EH (cell line): ENCODE measurements around the gene ZNF212.

Experiments
- DNase-seq: peaks from one replicate; pipeline ENCODE4 v3.0.0-alpha.2; 2015; ENCODE audit warnings: low read depth

ZNF212 gene

DNA sequence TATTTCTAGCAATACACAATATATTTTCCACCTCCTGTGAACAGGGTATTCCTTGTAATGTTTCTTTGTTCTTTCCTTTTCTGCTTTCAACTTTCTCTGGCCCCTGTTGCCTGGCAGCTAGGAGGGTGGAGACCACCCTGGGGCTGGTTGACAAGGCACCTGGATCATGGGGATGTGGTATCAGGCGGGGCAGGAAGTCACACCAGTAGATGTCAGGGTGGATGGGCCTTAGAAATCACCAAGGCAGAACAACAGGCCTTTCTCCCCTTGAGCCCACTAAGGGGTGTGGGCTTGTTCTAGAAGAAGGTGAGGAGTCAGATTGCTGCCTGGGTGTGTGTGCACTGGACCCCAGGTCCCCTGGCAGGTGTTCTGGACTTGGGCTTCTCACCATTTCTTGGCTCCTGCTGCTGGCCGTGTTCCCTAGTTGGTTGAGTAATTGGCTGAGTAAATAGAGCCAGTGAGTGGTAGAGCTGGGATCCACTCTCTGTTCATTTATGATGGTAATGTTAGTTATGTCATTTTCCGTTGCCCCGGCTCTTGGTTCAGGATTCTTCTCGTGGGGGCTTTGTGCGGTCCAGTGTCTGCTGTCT lies 47.5 kb downstream of the ZNF212 start:
- DNase-seq: no peak

DNA sequence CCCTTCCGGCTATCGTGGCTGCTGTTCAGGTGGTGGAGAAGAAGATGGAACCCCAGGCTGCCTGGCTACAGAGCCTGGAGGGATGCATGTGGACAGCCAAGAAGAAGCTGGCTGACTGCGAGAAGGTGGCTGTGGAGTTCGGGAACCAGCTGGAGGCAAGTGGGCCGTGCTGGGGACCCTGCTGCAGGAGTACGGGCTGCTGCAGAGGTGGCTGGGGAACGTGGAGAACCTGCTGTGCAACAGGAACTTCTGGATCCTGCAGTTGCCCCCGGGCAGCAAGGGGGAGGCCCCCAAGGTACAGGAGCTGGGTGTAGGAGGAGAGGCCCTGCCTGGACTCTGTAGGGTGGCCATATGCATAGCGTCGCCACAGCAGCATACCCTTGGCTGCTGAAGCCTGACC lies 48.2 kb downstream of the ZNF212 start:
- DNase-seq: no peak

DNA sequence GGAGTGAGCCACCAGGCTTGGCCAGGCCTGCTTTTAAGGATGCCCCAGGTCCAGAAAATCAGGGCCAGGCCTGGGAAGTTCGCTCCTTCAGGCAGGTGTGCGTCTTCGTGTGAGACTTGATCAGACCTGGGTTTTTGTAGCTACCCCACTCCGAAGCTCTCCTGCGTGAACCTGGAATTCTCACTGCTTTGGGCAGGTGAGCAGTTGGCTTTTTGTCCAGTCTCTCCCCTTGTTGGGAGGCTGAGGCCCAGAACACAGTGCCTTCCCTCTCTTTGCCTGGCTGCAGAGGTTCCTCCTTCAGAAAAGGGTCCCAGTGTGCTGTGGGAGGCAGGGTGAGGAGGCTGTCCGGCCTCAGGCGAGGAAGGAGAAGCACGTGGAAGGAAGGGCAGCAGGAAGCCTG lies 49.8 kb downstream of the ZNF212 start:
- no peak for DNase-seq

DNA sequence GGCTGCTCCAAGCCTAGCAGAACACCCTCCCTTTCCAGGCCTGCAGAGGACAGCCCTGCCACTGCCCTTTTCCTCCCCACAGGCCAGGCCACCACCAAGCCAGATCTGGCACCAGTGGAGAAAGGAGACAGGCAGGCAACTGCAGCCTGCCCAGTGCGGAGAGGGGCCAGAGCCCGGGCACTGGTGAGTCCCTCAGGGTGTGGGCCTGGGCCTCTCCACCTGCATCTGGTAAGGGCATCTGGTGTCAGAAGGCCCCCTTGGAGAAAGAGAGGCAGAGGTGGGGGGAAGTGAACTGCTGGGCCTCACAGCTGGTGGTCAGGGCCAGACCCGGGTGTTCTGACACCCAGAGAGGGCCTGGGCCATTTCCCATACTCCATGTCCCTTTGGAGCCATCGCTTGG lies 50.4 kb downstream of the ZNF212 start:
- DNase-seq: no peak

DNA sequence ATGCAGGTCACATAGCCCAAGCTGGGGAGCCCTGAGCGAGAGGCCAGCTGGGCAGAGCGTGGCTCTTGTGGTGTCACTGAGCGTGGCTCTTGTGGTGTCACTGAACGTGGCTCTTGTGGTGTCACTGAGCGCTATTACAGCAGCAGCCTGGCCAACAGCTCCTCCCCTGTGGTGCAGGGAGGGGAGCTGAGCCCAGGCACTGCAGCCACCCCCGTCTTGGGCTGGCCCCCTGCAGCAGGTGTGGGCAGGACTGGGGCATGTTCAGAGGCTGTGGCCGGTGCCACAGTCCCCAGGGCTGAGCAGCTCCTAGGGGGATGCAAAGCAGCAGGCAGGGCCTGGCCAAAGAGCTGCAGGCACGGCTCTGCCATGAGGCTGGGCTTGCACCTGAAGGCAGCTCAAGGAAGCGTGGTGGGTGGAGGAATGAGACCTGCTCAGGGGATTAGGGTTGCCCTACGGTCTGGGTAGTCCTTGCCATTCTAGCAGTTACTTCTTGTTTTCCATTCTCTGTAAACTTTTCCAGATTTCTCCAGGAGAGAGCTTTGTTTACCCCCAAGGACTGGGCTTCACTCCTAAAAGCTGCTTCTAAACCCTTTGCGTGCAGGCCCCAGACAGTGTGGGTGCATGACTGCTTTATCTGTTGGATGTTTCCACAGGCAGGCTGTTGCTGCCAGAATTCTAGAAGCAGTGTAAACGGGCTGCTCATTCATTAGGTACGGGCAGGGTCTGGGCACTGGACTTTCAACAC lies 51.8 kb downstream of the ZNF212 start:
- DNase-seq: no peak

DNA sequence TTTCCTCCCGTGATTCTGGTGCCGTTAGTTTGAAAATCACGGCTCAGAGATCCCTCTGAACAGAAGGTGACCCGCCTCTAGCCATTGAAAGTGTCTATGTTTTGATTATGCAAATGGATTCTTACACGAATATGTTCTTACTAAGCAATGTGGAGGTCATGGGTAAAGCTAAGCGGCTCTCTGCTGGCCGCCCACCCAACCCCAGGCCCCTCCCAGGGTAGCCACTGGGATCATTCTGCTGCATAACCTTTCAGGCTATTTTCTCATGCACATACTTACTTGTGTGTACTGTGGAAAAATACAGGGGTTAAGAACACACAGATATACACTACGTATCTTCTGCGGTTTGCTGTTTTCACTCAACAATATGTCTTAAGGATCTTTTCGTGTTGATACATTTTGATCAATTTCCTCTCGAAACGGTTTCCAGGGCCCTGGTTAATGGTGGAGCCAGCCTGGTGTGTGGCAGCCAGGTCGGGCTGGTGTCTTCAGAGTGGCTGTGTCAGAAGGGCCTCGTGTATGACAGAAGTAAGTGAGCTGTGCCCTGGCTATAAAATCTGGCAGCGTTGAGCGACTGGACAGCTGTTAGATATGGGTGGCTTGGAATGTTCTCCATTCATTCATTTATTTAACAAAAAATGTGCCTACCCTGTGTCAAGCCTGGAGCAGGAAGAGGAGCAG lies 52.5 kb downstream of the ZNF212 start:
- no peak for DNase-seq

DNA sequence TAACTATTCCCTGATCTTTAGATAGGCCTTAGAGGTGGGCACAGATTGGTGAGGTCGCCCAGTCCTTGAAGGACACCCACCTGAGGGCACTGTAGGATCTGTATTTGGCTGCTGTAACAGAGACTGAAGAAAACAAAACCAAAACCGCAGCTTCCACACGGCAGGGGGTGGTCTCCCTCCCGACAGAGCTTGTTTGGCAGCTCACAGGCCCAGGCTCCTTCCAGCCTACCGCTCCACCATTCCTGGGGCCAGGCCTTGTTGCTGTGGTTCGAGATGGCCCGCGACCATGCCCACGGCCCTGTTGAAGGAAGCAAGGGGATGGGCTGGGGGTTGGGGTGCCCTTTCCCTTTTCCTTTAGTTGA lies 53.0 kb downstream of the ZNF212 start:
- no peak for DNase-seq

DNA sequence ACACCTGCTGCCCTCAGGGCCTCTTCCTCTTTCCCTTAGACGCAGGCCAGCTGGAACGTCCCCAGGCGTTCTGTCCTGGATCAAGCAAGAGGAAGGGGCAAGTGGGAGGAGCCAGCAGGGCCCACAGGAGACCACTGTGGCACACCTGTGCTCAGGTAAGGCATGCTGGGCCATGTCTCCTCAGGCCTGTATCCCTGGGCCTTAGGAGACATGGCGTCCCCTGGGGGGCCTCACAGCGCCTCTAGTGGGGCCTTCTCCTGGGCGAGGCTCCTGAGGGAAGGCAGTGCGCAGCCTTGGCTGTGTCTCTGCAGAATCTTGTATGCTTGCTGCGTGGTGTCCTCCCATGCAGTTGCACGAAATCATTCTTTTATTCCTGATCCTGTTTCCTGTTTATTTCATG lies 53.9 kb downstream of the ZNF212 start:
- DNase-seq: no peak

DNA sequence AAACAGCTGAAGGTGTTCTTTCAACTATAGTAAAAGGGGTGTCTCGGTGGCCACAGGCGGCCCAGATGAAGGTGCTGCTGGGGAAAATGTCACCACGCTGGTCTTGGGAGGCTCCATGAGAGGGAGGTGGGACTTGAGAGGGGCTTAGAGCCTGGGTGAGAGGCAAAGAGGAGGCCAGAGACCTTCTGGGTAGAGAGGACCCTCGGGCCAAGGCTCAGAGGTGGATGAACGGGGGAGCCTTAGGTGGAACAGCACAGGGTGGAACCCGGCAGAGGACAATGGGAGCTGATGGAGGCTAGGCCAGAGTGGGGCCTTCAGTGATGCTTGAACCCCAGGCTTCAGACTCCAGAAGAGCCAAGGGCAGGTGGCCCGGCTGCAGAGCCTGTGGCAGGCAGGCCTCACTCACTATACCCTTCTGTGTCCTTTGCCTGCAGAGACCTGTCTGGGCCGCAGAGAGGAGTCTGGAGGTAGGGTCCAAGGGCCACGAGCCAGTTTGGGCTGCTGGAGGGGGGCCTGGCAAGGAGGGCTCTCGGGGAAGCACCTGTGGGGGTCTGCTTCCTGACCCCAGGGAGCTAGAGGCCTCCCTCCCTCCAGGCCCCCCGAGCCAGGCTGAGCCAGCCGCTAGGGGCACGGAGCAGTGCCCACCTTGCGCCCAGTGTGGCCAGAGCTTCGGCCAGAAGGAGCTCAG lies 54.6 kb downstream of the ZNF212 start:
- no peak for DNase-seq

DNA sequence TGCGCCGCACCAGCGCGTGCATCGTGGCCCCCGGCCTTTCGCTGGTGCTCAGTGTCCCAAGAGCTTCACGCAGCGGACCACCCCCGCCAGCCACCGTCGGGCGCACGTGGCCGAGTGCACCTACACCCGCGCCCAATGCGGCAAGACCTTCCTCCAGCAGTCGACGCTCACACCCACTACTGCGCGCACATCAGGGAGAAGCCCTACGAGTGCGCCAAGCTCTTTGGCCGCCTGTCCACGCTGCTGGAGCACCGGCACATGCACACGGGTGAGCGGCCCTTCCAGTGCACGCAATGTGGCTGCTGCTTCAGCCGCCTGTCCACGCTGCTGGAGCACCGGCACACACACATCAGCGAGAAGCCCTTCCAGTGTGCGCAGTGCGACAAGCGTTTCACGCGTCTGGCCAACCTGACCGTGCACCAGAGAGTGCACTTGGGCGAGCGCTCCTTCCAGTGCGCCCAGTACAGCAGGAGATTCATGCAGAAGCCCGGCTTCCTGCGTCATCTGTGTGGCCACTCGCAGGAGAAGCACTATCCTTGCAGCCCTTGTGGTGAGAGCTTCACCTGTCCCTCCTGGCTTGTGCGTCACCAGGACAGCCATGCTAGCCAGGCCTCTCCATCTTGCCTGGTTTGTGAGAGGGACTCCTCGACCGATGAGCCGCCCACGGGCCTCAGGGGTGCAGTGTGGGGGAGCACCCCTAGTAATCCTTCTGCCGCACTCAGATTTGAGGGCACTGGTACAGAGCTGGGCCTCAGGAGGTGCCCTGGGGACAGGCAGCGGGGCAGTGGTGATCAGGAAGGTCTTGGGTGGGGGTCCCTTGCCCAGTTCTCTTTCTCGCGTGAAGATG lies 55.4 kb downstream of the ZNF212 start:
- DNase-seq: no peak

DNA sequence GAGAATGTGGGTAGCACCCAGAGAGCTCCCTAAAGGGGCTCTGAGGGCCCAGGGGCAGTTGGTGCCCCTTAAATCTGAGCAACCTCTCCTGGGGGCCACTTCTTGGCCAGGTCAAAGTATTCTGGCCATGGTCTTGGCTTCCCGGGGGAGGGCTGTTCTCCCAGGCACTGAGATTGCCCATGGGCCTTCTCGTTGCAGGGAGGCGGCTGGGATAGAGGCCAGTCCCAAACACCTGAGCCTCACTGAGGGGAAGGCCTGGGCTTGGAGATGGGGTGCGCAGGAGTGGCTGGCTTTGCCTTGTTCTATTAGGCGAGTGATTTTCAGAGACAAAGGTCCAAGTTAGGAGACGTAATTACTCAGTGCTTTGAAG lies 56.0 kb downstream of the ZNF212 start:
- no peak for DNase-seq

DNA sequence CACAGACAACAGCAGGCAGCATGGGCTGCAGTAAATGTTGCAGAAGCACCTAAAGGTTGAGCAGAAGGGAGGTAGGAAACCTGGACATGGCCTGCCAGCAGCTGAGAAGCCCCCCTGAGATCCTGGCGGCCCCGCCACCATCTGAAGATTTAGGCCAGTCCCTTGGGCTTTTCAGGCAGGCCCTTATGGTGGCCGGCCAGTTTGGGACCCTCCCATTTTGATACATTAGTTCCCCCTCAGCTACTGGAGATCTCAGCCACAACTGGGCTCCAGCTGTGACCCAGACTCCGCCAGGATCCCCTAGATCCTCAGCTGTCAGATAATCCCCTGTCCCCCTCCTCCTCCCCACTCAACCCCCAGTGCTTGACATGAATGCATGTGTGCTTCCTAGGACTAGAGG lies 56.9 kb downstream of the ZNF212 start:
- no peak for DNase-seq

DNA sequence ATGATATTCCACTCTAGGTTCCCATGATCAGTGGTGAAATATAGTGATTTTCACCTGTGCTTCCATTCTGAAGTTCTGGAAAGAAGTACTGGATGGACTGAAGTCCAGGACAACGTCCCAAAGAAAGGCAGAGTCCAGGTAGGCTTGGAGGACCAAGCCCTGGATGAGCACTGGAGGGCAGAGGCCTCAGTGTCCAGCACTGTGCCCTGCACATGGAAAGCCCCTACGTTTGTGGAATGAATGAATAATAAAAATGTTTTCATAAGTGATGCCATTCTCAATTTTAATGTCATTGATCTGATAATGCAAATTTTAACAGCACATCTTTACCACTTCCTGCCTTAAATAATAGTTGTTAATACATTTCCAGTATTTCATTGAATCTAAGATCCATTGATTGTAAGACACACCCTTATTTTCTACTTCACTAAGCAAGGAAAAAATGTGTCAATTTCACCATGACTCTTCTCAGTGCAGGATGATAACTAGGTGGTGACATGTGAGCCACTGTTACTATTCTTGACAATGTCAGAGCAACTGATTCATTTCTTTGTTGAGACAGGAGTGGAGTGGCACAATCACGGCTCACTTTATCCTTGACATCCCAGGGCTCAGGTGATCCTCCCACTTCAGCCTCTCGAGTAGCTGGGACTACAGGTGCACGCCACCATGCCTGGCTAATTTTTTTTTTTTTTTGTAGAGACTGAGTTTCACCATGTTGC lies 57.7 kb downstream of the ZNF212 start:
- no peak for DNase-seq

DNA sequence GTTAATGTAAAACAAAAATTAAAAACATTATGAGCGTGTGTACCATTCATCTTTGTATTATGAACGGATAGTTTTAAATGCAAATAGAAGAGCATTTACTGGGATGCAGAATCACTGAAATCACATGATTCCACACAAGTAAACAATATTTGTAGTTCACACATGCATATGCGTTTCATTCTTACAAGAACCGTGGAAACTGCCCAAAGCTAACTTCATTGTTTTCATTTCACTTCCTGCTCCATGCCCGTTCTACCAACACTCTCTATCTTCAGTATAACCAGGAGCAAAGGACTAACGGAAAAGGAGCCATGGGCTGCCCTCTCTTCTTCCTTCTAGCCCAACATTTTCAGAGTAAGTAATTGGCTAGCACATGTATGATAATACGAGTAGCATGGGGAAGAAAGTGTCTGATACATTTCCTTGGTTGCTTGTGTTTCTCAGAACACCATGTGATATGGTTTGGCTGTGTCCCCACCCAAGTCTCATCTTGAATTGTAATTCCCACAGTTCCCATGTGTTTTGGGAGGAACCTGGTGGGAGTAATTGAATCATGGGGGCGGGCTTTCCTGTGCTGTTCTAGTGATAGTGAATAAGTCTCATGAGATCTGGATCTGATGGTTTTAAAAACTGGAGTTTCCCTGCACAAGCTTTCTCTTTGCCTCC lies 61.3 kb downstream of the ZNF212 start:
- peak; percentile 19 for DNase-seq

DNA sequence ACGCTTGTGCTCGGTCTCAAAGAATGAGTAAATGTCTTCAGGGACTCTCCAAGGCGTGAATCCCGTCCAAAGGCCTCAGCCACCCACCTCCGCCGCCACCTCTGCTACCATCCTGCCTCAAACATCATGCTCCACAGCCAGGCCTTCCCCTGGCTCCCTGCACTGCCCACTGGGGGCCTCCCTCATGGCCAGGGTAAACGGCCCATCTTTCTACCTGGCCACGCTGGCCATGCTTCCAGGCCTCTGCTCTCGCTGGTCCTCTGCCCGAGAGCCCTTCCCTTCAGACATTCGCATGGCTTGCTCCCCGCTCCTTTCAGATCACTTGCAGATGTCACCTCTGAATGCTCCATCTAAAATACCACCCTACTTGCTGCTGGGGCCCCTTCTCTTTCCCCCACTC lies 62.8 kb downstream of the ZNF212 start:
- no peak for DNase-seq

DNA sequence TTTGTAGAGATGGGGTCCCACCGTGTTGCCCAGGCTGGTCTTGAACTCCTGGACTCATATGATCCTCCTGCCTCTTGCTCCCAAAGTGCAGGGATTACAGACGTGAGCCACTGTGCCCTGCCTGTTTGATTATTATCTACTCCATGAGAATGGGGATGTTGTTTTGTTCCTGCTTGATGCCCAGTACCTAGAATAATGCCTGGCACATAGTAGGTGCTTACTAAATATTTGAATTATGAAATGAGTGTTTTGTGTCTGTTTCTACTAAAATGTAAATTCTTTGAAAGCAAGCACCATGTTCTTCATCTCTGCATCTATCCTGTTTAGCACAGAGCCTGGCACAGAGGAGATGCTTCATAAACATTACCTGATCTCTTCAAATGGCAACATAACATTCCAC lies 63.4 kb downstream of the ZNF212 start:
- no peak for DNase-seq

DNA sequence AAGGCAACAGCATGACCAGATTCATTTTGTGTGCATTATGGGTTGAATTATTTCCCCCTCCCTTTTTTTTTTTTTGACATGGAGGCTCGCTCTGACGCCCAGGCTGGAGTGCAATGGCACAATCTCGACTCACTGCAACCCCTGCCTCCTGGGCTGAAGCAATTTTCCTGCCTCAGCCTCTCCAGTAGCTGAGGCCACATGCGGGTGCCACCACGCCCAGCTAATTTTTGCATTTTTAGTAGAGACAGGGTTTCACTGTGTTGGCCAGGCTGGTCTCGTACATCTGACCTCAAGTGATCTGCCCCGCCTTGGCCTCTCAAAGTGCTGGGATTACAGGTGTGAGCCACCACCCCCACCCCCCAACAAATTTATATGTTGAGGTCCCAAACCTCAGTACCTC lies 64.6 kb downstream of the ZNF212 start:
- no peak for DNase-seq
